ENCODE results near the gene DNAJA1. TPM values are rescaled to one million over a fixed set of nuclear protein-coding genes. Genes with fewer than 3 reads are reported as not detected.
"Not testable (repeated sequence)": the region's sequence is repeated elsewhere in the genome, so short reads cannot be mapped to it uniquely, and the experiment has no call there.

Gene DNAJA1
- total and polyA plus RNA-seq, 2 experiments from 2014 or later: 171 to 173 TPM

- Histone ChIP-seq H3K4me3 (no peak overlapping the region), H3K27me3 (no peaks in the 10 kb centered on the region), H3K79me2 (no peaks in the 10 kb centered on the region), H4K20me1 (ENCODE audit: insufficient read depth, poor library complexity, severe bottlenecking) (no peaks in the 10 kb centered on the region), H3K4me2 (no peak overlapping the region), H2AFZ (no peak overlapping the region), H3K36me3 (replicated peaks; ENCODE audit: insufficient read depth, low read depth) (no peaks in the 10 kb centered on the region), H3K9me2 (replicated peaks; ENCODE audit: insufficient read depth) (no peaks in the 10 kb centered on the region), H3K27ac (no peak overlapping the region), H3K9me3 (ENCODE audit: low read depth) (no peaks in the 10 kb centered on the region), H3K4me1 (ENCODE audit: insufficient read depth) (no peaks in the 10 kb centered on the region)
- no peak for TF ChIP-seq EZH2 (IDR thresholded peaks at IDR 0.05; ENCODE audit: borderline replicate concordance)
- TF ChIP-seq EZH2phosphoT487 (IDR thresholded peaks at IDR 0.05; ENCODE audit: low read depth, severe bottlenecking, unreplicated experiment): no peak
- no peak for DNase-seq (ENCODE audit: low spot score)
- 72% methylated on average over 5 of the region's 5 CpGs for WGBS (ENCODE audit: low lambda C conversion rate, missing lambda C conversion rate)
Observed at GRCh38 chr9:33082128-33082527, 57.1 kb downstream of the DNAJA1 start.

- DNase-seq (ENCODE audit: low spot score): no peak
- no peaks in the 10 kb centered on the region for H4K20me1 ChIP-seq (ENCODE audit: insufficient read depth, poor library complexity, severe bottlenecking)
- H2AFZ ChIP-seq: no peak overlapping the region
Observed at GRCh38 chr9:33082538-33083326, 57.7 kb downstream of the DNAJA1 start.

GRCh38 chr9:33085672-33086071, 60.6 kb downstream of the DNAJA1 start:
- not testable (repeated sequence) for H3K9me2 ChIP-seq (replicated peaks; ENCODE audit: insufficient read depth); H4K20me1 ChIP-seq (ENCODE audit: insufficient read depth, poor library complexity, severe bottlenecking); DNase-seq (ENCODE audit: low spot score); H3K9me3 ChIP-seq (ENCODE audit: low read depth); H3K27me3 ChIP-seq; H3K4me2 ChIP-seq; H2AFZ ChIP-seq; H3K36me3 ChIP-seq (replicated peaks; ENCODE audit: insufficient read depth, low read depth); H3K4me3 ChIP-seq; H3K79me2 ChIP-seq; H3K4me1 ChIP-seq (ENCODE audit: insufficient read depth); H3K27ac ChIP-seq
- 94% methylated on average over 9 of the region's 9 CpGs for WGBS (ENCODE audit: low lambda C conversion rate, missing lambda C conversion rate)

More at GRCh38 chr9:33082538-33083326, 57.7 kb downstream of the DNAJA1 start:
- Histone ChIP-seq H3K27me3 (no peaks in the 10 kb centered on the region), H3K79me2 (no peaks in the 10 kb centered on the region), H3K9me3 (ENCODE audit: low read depth) (no peaks in the 10 kb centered on the region), H3K9me2 (replicated peaks; ENCODE audit: insufficient read depth) (no peaks in the 10 kb centered on the region), H3K4me1 (ENCODE audit: insufficient read depth) (no peaks in the 10 kb centered on the region), H3K4me2 (no peak overlapping the region), H3K36me3 (replicated peaks; ENCODE audit: insufficient read depth, low read depth) (no peaks in the 10 kb centered on the region), H3K4me3 (no peak overlapping the region), H3K27ac (no peak overlapping the region)
- 85% methylated on average over 8 of the region's 8 CpGs for WGBS (ENCODE audit: low lambda C conversion rate, missing lambda C conversion rate)
- TF ChIP-seq EZH2 (IDR thresholded peaks at IDR 0.05; ENCODE audit: borderline replicate concordance): no peak
- TF ChIP-seq EZH2phosphoT487 (IDR thresholded peaks at IDR 0.05; ENCODE audit: low read depth, severe bottlenecking, unreplicated experiment): no peak
- TF ChIP-seq CTCF (IDR thresholded peaks at IDR 0.05; ENCODE audit: poor library complexity): no peak

Other genes starting within 250 kb of the DNAJA1 start
- gene TMEM215, start 241.7 kb upstream of the DNAJA1 start, total RNA-seq: 0.40 and 0.43 TPM in 2 replicates
- gene TMEM215, start 241.7 kb upstream of the DNAJA1 start, polyA plus RNA-seq: 0.62 TPM in 1 of 2 replicates, not detected in the other
- gene APTX, start 23.6 kb upstream of the DNAJA1 start, total RNA-seq: 31.2 and 40.9 TPM in 2 replicates
- gene APTX, start 23.6 kb upstream of the DNAJA1 start, polyA plus RNA-seq: 31.5 and 32.6 TPM in 2 replicates
- gene SMU1, start 51.4 kb downstream of the DNAJA1 start, total RNA-seq: 21.8 and 25.1 TPM in 2 replicates
- 15.8 and 17.8 TPM in 2 replicates for gene SMU1, start 51.4 kb downstream of the DNAJA1 start, polyA plus RNA-seq
- 76.3 and 78.3 TPM in 2 replicates for gene B4GALT1, start 142.1 kb downstream of the DNAJA1 start, total RNA-seq
- 45.6 and 63.9 TPM in 2 replicates for gene B4GALT1, start 142.1 kb downstream of the DNAJA1 start, polyA plus RNA-seq
- gene SPINK4, start 214.9 kb downstream of the DNAJA1 start, total RNA-seq: not detected in 2 replicates
- gene SPINK4, start 214.9 kb downstream of the DNAJA1 start, polyA plus RNA-seq: 2.2 TPM in 1 of 2 replicates, not detected in the other
- 94.8 and 103 TPM in 2 replicates for gene BAG1, start 239.4 kb downstream of the DNAJA1 start, total RNA-seq
- 78.5 and 99.3 TPM in 2 replicates for gene BAG1, start 239.4 kb downstream of the DNAJA1 start, polyA plus RNA-seq
- 102 and 109 TPM in 2 replicates for gene CHMP5, start 239.8 kb downstream of the DNAJA1 start, total RNA-seq
- 85.6 and 91.5 TPM in 2 replicates for gene CHMP5, start 239.8 kb downstream of the DNAJA1 start, polyA plus RNA-seq

Data from hepatocyte (in vitro differentiated cells).